LNCaP clone FGC (cell line): ENCODE measurements around the gene PRSS3.
A peak's percentile ranks its signal among the peaks of the same experiment; 100 is the strongest.
"Not testable (repeated sequence)": the region's sequence is repeated elsewhere in the genome, so short reads cannot be mapped to it uniquely, and the experiment has no call there.

Experiments
- DNase-seq: peaks from one replicate; pipeline ENCODE4 v3.0.0-alpha.2; 2011; ENCODE audit warnings: low read depth
- H3K4me3 ChIP-seq: 2 replicates; pipeline ENCODE4 v1.5.1; 2011; ENCODE audit warnings: mild to moderate bottlenecking, low read depth, low read length, control low read depth
- TF ChIP-seq, protein P1 (sequence below): IDR thresholded peaks from 2 replicates; pipeline ENCODE4 v1.5.1; 2012; ENCODE audit warnings: mild to moderate bottlenecking; ENCODE audit not compliant: control insufficient read depth, insufficient read depth; ENCODE audit errors: extremely low read depth

Gene PRSS3

GRCh38 chr9:33795281-33795680 lies at the start of gene PRSS3:
Gene PRSS3, plus strand, starts transcription at chr9:33795561. Its CDS starts 13 bp downstream, at chr9:33795574.
- H3K4me3 ChIP-seq: no peak within 1 kb of the TSS
- TF ChIP-seq, protein P1, sequence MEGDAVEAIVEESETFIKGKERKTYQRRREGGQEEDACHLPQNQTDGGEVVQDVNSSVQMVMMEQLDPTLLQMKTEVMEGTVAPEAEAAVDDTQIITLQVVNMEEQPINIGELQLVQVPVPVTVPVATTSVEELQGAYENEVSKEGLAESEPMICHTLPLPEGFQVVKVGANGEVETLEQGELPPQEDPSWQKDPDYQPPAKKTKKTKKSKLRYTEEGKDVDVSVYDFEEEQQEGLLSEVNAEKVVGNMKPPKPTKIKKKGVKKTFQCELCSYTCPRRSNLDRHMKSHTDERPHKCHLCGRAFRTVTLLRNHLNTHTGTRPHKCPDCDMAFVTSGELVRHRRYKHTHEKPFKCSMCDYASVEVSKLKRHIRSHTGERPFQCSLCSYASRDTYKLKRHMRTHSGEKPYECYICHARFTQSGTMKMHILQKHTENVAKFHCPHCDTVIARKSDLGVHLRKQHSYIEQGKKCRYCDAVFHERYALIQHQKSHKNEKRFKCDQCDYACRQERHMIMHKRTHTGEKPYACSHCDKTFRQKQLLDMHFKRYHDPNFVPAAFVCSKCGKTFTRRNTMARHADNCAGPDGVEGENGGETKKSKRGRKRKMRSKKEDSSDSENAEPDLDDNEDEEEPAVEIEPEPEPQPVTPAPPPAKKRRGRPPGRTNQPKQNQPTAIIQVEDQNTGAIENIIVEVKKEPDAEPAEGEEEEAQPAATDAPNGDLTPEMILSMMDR: no peak
- DNase-seq: peak; percentile 56

GRCh38 chr9:33748633-33749304 lies 46.6 kb upstream of the PRSS3 start:
- H3K4me3 ChIP-seq: no peak overlapping the region
- TF ChIP-seq, protein P1: no peak
- DNase-seq: no peak

- H3K4me3 ChIP-seq, DNase-seq: not testable (repeated sequence)
Measured at GRCh38 chr9:33749305-33749654, 46.1 kb upstream of the PRSS3 start.

DNA sequence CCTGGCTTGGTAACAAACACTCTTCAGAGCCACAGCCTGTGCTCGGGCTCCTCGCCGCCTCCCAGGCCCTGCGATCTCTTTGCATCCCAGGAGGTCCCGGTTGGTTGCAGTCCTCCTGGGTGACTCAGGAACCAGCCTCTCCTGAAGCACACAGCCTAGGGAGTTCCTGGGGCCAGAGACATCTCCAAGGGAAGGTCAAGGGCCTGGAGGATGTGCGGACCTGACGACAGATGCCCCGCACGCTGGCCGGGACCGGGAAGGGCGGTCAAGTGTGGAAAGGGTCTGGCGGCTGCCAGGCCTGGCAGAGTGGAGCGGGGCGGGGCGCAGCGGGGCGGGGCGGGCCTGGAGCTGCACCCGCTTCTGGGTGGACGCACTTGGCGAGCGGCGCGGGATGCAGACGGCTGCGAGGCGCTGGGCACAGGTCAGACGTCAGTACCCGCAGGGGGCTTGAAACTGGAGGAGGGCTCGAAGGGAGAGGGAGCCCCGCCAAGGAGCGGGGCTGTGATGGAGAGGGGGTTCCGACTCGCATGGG lies 45.0 kb upstream of the PRSS3 start:
- TF ChIP-seq, protein P1: no peak
- no peak for DNase-seq
- no peak overlapping the region for H3K4me3 ChIP-seq

- TF ChIP-seq, protein P1: no peak
- H3K4me3 ChIP-seq: no peak overlapping the region
- no peak for DNase-seq
Measured at GRCh38 chr9:33750839-33751339, 44.5 kb upstream of the PRSS3 start.

GRCh38 chr9:33751536-33752129 lies 43.7 kb upstream of the PRSS3 start:
- no peak overlapping the region for H3K4me3 ChIP-seq
- peak; percentile 32 for DNase-seq
- TF ChIP-seq, protein P1: no peak

- no peak overlapping the region for H3K4me3 ChIP-seq
- TF ChIP-seq, protein P1: no peak
- DNase-seq: no peak
Measured at GRCh38 chr9:33752130-33752637, 43.2 kb upstream of the PRSS3 start.

DNA sequence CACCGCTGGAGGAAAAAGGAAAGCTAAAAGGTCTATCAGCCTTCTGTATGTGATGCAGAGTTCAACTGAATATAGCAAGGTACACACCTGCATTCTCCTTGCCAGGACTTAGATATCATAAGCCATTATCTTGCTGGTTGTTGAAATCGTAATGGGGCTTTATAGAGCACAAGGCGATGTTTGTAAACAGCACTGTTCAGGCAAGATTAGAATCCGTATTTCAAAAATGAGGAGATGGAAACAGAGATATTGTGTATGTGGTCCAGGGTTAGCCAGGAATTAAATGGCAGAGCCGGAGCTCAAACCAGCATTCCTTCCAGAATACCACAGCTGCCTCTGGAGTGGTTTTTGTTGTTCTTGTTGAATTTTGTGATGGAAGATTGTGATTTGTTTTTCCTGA lies 42.6 kb upstream of the PRSS3 start:
- DNase-seq, H3K4me3 ChIP-seq: not testable (repeated sequence)

- DNase-seq, H3K4me3 ChIP-seq: not testable (repeated sequence)
Measured at GRCh38 chr9:33759648-33760047, 35.7 kb upstream of the PRSS3 start.
